ENCODE data around the gene UBE2D2. TPM values are rescaled to one million over a fixed set of nuclear protein-coding genes. Genes with fewer than 3 reads are reported as not detected.

Gene UBE2D2
- total RNA-seq, 1 donor from 2014 or later: 127 TPM

Other genes with a start within 250 kb of the UBE2D2 start
- 66.7 and 71.8 TPM in 2 replicates for gene PAIP2, start 219.5 kb upstream of the UBE2D2 start, total RNA-seq
- gene SLC23A1, start 178.0 kb upstream of the UBE2D2 start, total RNA-seq: not detected in 2 replicates
- gene MZB1, start 171.4 kb upstream of the UBE2D2 start, total RNA-seq: not detected in 2 replicates
- 1.5 and 1.6 TPM in 2 replicates for gene PROB1, start 166.2 kb upstream of the UBE2D2 start, total RNA-seq
- 4.6 TPM in 2 replicates for gene SPATA24, start 157.2 kb upstream of the UBE2D2 start, total RNA-seq
- 26.2 and 32.7 TPM in 2 replicates for gene DNAJC18, start 121.8 kb upstream of the UBE2D2 start, total RNA-seq
- 0.47 TPM in 1 of 2 replicates, not detected in the other for gene ECSCR, start 98.6 kb upstream of the UBE2D2 start, total RNA-seq
- not detected in 2 replicates for gene SMIM33, start 90.3 kb upstream of the UBE2D2 start, total RNA-seq
- gene STING1, start 78.6 kb upstream of the UBE2D2 start, total RNA-seq: 61.6 and 73.0 TPM in 2 replicates
- 239 and 259 TPM in 2 replicates for gene CXXC5, start 87.0 kb downstream of the UBE2D2 start, total RNA-seq
- gene PSD2, start 234.5 kb downstream of the UBE2D2 start, total RNA-seq: 0.57 and 0.62 TPM in 2 replicates